Measurements from ENCODE around the gene ATM. TPM values are rescaled to one million over a fixed set of nuclear protein-coding genes. Genes with fewer than 3 reads are reported as not detected.

Gene ATM
- polyA plus RNA-seq, 1 experiment: 12.8 TPM

GRCh38 chr11:108302121-108302785, 79.4 kb downstream of the ATM start:
- ChIA-PET CTCF (interaction anchor here (0.9 kb wide), 1 partner anchor 159 kb away, joined by 3 read pairs; no protein-coding TSS in a partner anchor), POLR2A (no interaction called here)
- H3K4me3 ChIP-seq (ENCODE audit: low read depth, low read length): no peak overlapping the region
- H3K36me3 ChIP-seq (ENCODE audit: control insufficient read depth, insufficient read depth, low read length): peaks cover 2% of the 10 kb centered on the region; the same call in 1 of the 2 replicates
- no peak for DNase-seq (ENCODE audit: low read depth)
- TF ChIP-seq CTCF (IDR thresholded peaks at IDR 0.05; ENCODE audit: insufficient read depth, low read depth, low read length): no peak
- no peaks in the 10 kb centered on the region for H3K27me3 ChIP-seq (ENCODE audit: control insufficient read depth, insufficient read depth, low read length)

- H3K27me3 ChIP-seq (ENCODE audit: control insufficient read depth, insufficient read depth, low read length): no peaks in the 10 kb centered on the region
- no peak for TF ChIP-seq CTCF (IDR thresholded peaks at IDR 0.05; ENCODE audit: insufficient read depth, low read depth, low read length)
- DNase-seq (ENCODE audit: low read depth): no peak
- peaks cover 2% of the 10 kb centered on the region; the same call in 1 of the 2 replicates for H3K36me3 ChIP-seq (ENCODE audit: control insufficient read depth, insufficient read depth, low read length)
- POLR2A ChIA-PET: no interaction called here
- CTCF ChIA-PET: interaction anchor here (0.9 kb wide), 1 partner anchor 30 kb away, joined by 3 read pairs; no protein-coding TSS in a partner anchor
- no peak overlapping the region for H3K4me3 ChIP-seq (ENCODE audit: low read depth, low read length)
Observed at GRCh38 chr11:108307751-108308150, 84.9 kb downstream of the ATM start.

- H3K27me3 ChIP-seq (ENCODE audit: control insufficient read depth, insufficient read depth, low read length): no peaks in the 10 kb centered on the region
- no peak for TF ChIP-seq CTCF (IDR thresholded peaks at IDR 0.05; ENCODE audit: insufficient read depth, low read depth, low read length)
- no peak overlapping the region for H3K4me3 ChIP-seq (ENCODE audit: low read depth, low read length)
- H3K36me3 ChIP-seq (ENCODE audit: control insufficient read depth, insufficient read depth, low read length): peaks cover 2% of the 10 kb centered on the region; the same call in 1 of the 2 replicates
- ChIA-PET POLR2A (no interaction called here), CTCF (no interaction called here)
- no peak for DNase-seq (ENCODE audit: low read depth)
Observed at GRCh38 chr11:108313444-108313843, 90.6 kb downstream of the ATM start.

GRCh38 chr11:108316061-108316460, 93.2 kb downstream of the ATM start:
- ChIA-PET POLR2A (no interaction called here), CTCF (no interaction called here)
- TF ChIP-seq CTCF (IDR thresholded peaks at IDR 0.05; ENCODE audit: insufficient read depth, low read depth, low read length): no peak
- peaks cover 2% of the 10 kb centered on the region for H3K36me3 ChIP-seq (ENCODE audit: control insufficient read depth, insufficient read depth, low read length)
- no peaks in the 10 kb centered on the region for H3K27me3 ChIP-seq (ENCODE audit: control insufficient read depth, insufficient read depth, low read length)
- DNase-seq (ENCODE audit: low read depth): no peak
- no peak overlapping the region for H3K4me3 ChIP-seq (ENCODE audit: low read depth, low read length)

- DNase-seq (ENCODE audit: low read depth): peak; percentile 34
- Histone ChIP-seq H3K36me3 (ENCODE audit: control insufficient read depth, insufficient read depth, low read length) (no peaks in the 10 kb centered on the region; the same call in none of the 2 replicates), H3K4me3 (ENCODE audit: low read depth, low read length) (no peak overlapping the region), H3K27me3 (ENCODE audit: control insufficient read depth, insufficient read depth, low read length) (no peaks in the 10 kb centered on the region)
- no peak for TF ChIP-seq CTCF (IDR thresholded peaks at IDR 0.05; ENCODE audit: insufficient read depth, low read depth, low read length)
- POLR2A ChIA-PET: no interaction called here
- CTCF ChIA-PET: no interaction called here
Observed at GRCh38 chr11:108319541-108320145, 96.8 kb downstream of the ATM start.
